Common myeloid progenitor, CD34-positive (primary cell): ENCODE data around the gene MFSD6L.

Experiments used
- CTCF ChIA-PET: fragments of 350-600 bp; sonication (Branson Sonifier 250); formaldehyde crosslinking; loops from one replicate; lab custom pipeline; 2021; ENCODE audit warnings: antibody characterized with exemption; lab: Charles Lee
- POLR2A ChIA-PET: fragments of 350-600 bp; sonication (Branson Sonifier 250); formaldehyde crosslinking; loops from one replicate; lab custom pipeline; 2021; ENCODE audit warnings: antibody characterized with exemption; lab: Charles Lee
- DNase-seq, 3 donors: peaks; one replicate each; pipeline versions ENCODE4 v3.0.0 to v3.0.0-alpha.2; 2013
- H3K27ac ChIP-seq, 2 experiments: 1 replicate in 1 of 2; 2 replicates in 1 of 2; pipeline ENCODE4 v1.7.0; 2013; ENCODE audit warnings: inconsistent platforms in 2 of 2, low read length in 2 of 2, mild to moderate bottlenecking in 2 of 2, low read depth in 1 of 2, moderate library complexity in 1 of 2; ENCODE audit not compliant: severe bottlenecking in 2 of 2, insufficient read depth in 1 of 2, poor library complexity in 1 of 2
- H3K27me3 ChIP-seq, 5 experiments: replicated peaks in 2 of 5; 1 replicate in 3 of 5; 2 replicates in 2 of 5; pipeline versions ENCODE4 v1.6.1 to v1.7.0; 2013; ENCODE audit warnings: low read length in 4 of 5, mild to moderate bottlenecking in 2 of 5, moderate library complexity in 2 of 5, inconsistent platforms in 1 of 5; ENCODE audit not compliant: insufficient read depth in 5 of 5, control insufficient read depth in 4 of 5
- H3K36me3 ChIP-seq, 4 experiments: 1 replicate in 2 of 4; 2 replicates in 2 of 4; pipeline versions ENCODE4 v1.6.1 to v1.7.0; 2013; ENCODE audit warnings: low read length in 3 of 4, control low read depth in 1 of 4, mild to moderate bottlenecking in 1 of 4; ENCODE audit not compliant: control insufficient read depth in 4 of 4, insufficient read depth in 4 of 4
- H3K4me1 ChIP-seq, 4 experiments: 1 replicate in 3 of 4; 2 replicates in 1 of 4; pipeline versions ENCODE4 v1.6.1 to v1.7.1; 2013; ENCODE audit warnings: low read length in 3 of 4, mild to moderate bottlenecking in 3 of 4, control low read depth in 1 of 4, inconsistent platforms in 1 of 4, moderate library complexity in 1 of 4; ENCODE audit not compliant: control insufficient read depth in 4 of 4, insufficient read depth in 4 of 4; ENCODE audit errors: control extremely low read depth in 1 of 4
- H3K4me3 ChIP-seq, 7 experiments: 1 replicate in 4 of 7; 2 replicates in 3 of 7; pipeline versions ENCODE4 v1.5.1 to v1.7.0; 2013; ENCODE audit warnings: mild to moderate bottlenecking in 7 of 7, low read length in 6 of 7, moderate library complexity in 6 of 7, inconsistent platforms in 2 of 7, low read depth in 2 of 7, control low read depth in 1 of 7; ENCODE audit not compliant: insufficient read depth in 4 of 7, control insufficient read depth in 1 of 7; ENCODE audit errors: extremely low read depth in 1 of 7
- H3K9me3 ChIP-seq, 5 experiments: 1 replicate in 4 of 5; 2 replicates in 1 of 5; pipeline versions ENCODE4 v1.6.1 to v1.7.1; 2013; ENCODE audit warnings: low read length in 4 of 5, mild to moderate bottlenecking in 2 of 5, inconsistent platforms in 1 of 5, low read depth in 1 of 5, moderate library complexity in 1 of 5; ENCODE audit not compliant: control insufficient read depth in 4 of 5, insufficient read depth in 2 of 5; ENCODE audit errors: control extremely low read depth in 1 of 5
- WGBS: methylation state at CpG from one replicate; pipeline ENCODE4 v1.1.5; 2013; ENCODE audit not compliant: insufficient coverage; 5-methylcytosine and 5-hydroxymethylcytosine counted together

Gene MFSD6L

DNA sequence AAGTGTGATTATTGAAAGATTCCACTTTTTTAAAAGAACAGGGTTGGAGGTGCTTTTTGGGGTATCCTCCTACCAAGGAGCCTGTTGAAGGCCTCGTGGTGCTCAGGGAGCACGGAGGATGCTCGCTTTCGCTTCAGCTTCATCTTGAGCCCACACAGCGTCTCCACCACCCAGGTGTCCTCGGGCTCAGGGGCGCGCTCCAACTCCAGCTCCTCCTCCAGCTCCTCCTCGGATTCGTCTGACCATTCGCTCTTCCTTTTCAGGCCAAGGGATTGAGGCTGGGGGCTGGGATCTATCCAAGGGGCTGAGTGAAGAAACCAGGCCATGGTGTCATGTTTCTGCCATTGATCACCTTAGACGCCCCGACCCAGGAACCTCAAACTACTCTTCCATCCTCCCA is 42.0 kb downstream of the MFSD6L start:
- H3K4me3 ChIP-seq, result no peak overlapping the region
- no peak overlapping the region for H3K27ac ChIP-seq
- 98% methylated on average over 11 of the region's 13 CpGs for WGBS
- DNase-seq, result no peak
- H3K36me3 ChIP-seq, result no peaks in the 10 kb centered on the region
- ChIA-PET CTCF (interaction anchor here (0.8 to 7.9 kb wide), 4 partner anchors 9 to 141 kb away, joined by 3 to 77 read pairs (median 4); no protein-coding TSS in a partner anchor), POLR2A (interaction anchor here (0.6 kb wide), 1 partner anchor 86 kb away, joined by 3 read pairs; no protein-coding TSS in a partner anchor)
- no peaks in the 10 kb centered on the region for H3K4me1 ChIP-seq
- no peaks in the 10 kb centered on the region for H3K9me3 ChIP-seq
- H3K27me3 ChIP-seq, result peaks cover 0 to 2% (median 0%) of the 10 kb centered on the region in 5 experiments

DNA sequence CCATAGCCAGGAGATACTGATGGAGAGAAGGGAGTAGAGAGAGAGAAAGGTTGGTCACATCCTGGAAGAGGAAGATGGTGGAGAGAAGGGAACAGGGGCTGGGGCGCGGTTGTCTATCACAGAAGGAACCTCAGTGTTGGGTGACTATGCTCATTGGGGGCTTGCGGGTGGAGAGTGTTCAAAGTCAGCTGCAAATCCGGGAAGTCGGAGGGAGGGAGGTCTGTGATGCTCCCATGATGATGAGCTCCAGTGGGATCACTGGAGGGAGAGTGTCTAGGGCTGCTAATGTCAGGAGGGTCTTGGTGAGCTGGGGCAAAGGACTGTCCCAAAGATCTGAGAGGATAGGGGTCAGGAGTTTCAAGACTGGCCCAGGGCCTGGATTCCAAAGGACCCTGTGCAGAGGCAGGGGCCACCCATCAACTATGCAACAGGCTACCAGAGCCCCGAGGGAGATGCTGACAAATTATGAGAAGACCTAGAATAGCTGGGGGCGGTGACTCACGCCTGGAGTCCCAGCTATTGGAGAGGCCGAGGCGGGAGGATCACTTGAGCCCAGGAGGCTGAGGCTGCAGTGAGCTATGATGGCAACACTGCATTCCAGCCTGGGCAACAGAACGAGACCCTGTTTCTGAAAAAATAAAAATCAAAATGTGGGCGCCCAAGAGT is 43.4 kb downstream of the MFSD6L start:
- no peak for DNase-seq
- no peaks in the 10 kb centered on the region for H3K36me3 ChIP-seq
- H3K27me3 ChIP-seq, result peaks cover 0 to 3% (median 0%) of the 10 kb centered on the region in 5 experiments
- ChIA-PET POLR2A (no interaction called here), CTCF (interaction anchor here (0.8 to 7.9 kb wide), 6 partner anchors 9 to 242 kb away, joined by 3 to 77 read pairs (median 4); no protein-coding TSS in a partner anchor)
- WGBS, result 94% methylated on average over 11 of the region's 12 CpGs
- no peak overlapping the region for H3K4me3 ChIP-seq
- no peaks in the 10 kb centered on the region for H3K9me3 ChIP-seq
- no peaks in the 10 kb centered on the region for H3K4me1 ChIP-seq
- no peak overlapping the region for H3K27ac ChIP-seq

DNA sequence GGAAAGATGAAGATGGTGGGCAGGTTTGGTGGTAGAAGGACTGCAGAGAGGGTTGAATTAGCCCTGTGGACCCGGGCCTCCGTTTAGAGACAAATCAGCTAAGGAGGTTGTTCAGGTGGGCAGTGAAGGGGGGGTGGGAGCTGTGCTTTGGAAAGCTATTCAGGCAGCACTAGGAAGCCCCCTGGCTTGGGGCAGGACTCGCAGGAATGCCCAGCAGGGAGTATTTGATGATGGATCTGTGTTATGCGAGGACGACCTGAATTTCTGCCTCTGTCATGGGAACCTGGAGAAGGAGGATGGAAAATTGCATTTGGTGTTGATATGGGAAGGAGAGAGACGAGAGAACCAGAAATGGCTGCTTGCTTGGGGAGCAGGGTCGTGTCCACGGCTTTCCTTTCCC is 44.3 kb downstream of the MFSD6L start:
- H3K36me3 ChIP-seq, result no peaks in the 10 kb centered on the region
- no peaks in the 10 kb centered on the region for H3K9me3 ChIP-seq
- no peaks in the 10 kb centered on the region for H3K4me1 ChIP-seq
- H3K4me3 ChIP-seq, result no peak overlapping the region
- WGBS, result 100% methylated on average over 6 of the region's 8 CpGs
- DNase-seq, result no peak
- POLR2A ChIA-PET, result no interaction called here
- H3K27me3 ChIP-seq, result peaks cover 0 to 3% (median 0%) of the 10 kb centered on the region in 5 experiments
- CTCF ChIA-PET, result interaction anchor here (0.7 to 7.9 kb wide), 5 partner anchors 13 to 173 kb away, joined by 3 to 77 read pairs (median 3); no protein-coding TSS in a partner anchor
- no peak overlapping the region for H3K27ac ChIP-seq

DNA sequence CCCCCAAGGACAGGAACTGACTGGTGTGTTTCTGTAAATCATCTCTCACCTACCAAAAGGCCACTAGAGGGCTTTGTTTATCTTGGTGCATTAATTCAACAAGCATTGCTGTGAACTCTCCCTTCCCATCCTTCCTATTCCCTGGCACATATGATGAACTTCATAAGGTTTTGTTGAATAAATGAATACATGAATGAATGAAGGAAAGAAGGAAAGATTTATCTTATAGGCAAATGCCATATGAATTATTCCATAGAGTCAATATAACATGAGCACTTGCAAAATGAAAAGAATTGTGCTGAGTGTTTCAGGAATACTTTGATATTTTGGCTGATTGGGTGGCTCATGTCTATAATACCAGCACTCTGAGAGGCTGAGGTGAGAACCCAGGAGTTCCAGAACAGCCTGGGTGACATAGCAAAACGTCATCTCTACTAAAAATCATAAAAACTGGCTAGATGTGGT is 45.2 kb downstream of the MFSD6L start:
- 100% methylated on average over 1 of the region's 1 CpG for WGBS
- ChIA-PET CTCF (interaction anchor here (0.7 to 7.9 kb wide), 10 partner anchors 12 to 291 kb away, joined by 3 to 77 read pairs (median 4); no protein-coding TSS in a partner anchor), POLR2A (no interaction called here)
- H3K9me3 ChIP-seq, result no peaks in the 10 kb centered on the region
- no peak overlapping the region for H3K4me3 ChIP-seq
- no peaks in the 10 kb centered on the region for H3K4me1 ChIP-seq
- peak; percentile 44 to 59 (median 55) for DNase-seq
- H3K27ac ChIP-seq, result no peak overlapping the region
- H3K27me3 ChIP-seq, result peaks cover 0 to 2% (median 0%) of the 10 kb centered on the region in 5 experiments
- H3K36me3 ChIP-seq, result no peaks in the 10 kb centered on the region

DNA sequence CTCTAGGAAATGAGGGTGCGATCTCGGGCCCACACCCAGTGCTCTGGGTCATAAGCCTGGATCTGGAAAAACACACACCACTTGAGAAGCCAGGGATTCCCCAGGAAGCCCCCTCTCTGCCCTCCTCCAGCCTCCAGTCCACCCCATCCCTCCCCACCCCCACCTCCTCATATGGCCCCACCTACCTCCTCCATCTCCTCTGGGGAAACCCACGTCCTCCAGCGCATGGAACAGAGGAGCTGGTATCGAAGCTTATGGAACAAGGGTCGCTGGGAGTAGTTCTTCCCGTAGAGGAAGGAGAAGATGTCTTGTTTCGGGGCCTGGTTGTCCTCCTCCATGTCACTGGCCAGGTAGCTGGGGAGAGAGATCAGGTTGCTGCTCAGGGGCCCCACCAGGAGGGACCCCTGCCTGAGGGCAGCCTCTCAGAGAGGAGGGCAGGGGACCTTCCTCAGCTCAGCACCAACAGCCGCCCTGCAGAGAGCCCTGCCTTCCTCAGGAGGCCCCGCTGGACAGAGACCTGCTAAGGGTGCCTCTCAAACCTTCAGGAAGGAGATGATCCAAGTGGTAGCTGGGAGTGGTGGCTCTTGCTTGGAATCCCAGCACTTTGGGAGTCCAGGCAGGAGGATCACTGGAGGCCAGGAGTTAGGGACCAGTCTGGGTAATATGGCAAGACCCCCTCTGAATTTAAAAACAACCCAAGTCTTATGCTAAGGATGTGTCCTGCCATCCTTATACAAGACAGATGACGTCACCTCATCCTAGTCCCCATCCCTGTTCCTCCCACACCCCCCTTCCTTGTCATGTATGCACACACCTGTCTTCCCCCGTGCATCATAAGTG is 45.8 kb downstream of the MFSD6L start:
- Histone ChIP-seq H3K4me3 (no peak overlapping the region), H3K27ac (no peak overlapping the region), H3K9me3 (no peaks in the 10 kb centered on the region), H3K27me3 (peaks cover 0 to 2% (median 0%) of the 10 kb centered on the region in 5 experiments), H3K36me3 (no peaks in the 10 kb centered on the region), H3K4me1 (no peaks in the 10 kb centered on the region)
- ChIA-PET POLR2A (no interaction called here), CTCF (interaction anchor here (0.7 to 7.9 kb wide), 9 partner anchors 13 to 290 kb away, joined by 3 to 77 read pairs (median 3); no protein-coding TSS in a partner anchor)
- 76% methylated on average over 8 of the region's 12 CpGs for WGBS
- DNase-seq, result no peak

DNA sequence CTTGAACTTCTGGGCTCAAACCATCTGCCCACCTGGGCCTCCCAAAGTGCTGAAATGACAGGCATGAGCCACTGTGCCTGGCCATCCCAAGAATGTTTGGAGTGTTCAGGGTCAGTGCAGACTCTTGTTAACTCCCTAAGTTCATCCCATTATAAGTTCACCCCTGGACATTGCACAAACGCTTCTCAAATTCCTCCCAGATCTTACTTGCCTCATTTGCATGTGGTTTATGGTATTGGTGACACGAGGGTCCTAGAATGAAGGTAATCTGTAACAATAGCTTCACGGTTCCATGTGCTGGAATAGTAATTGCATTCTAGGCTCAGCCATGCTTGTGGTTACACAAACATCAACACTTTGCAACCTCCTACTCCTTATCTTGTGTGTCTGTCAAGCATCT is 49.5 kb downstream of the MFSD6L start:
- H3K27me3 ChIP-seq, result peaks cover 0 to 2% (median 0%) of the 10 kb centered on the region in 5 experiments
- H3K4me3 ChIP-seq, result no peak overlapping the region
- H3K4me1 ChIP-seq, result peaks cover 3 to 9% (median 7%) of the 10 kb centered on the region in 4 experiments
- POLR2A ChIA-PET, result no interaction called here
- H3K9me3 ChIP-seq, result peaks cover 0 to 2% (median 0%) of the 10 kb centered on the region in 5 experiments
- CTCF ChIA-PET, result no interaction called here
- no peak overlapping the region for H3K27ac ChIP-seq
- no peaks in the 10 kb centered on the region for H3K36me3 ChIP-seq
- DNase-seq, result no peak
- WGBS, result no CpG with 5 or more reads among the region's 3 CpGs
